K562 (cell line): Measurements from ENCODE around the gene MYMX. TPM values are rescaled to one million over a fixed set of nuclear protein-coding genes. Genes with fewer than 3 reads are reported as not detected.

Experiments
- CCNT2 ChIP-seq: IDR thresholded peaks from 2 replicates; pipeline ENCODE4 v1.6.1; 2011; ENCODE audit warnings: borderline replicate concordance, low read depth, mild to moderate bottlenecking, moderate library complexity, mixed read lengths, low read length; ENCODE audit not compliant: insufficient read length; ENCODE audit errors: extremely low read depth
- CEBPZ ChIP-seq: fragments of 150-350 bp; IDR thresholded peaks from 2 replicates; pipeline ENCODE4 v1.6.1; 2014; ENCODE audit warnings: low read depth, mild to moderate bottlenecking, low read length, borderline replicate concordance
- CHD1 ChIP-seq: fragments of 200-600 bp; sonication (generic); IDR thresholded peaks from one replicate; pipeline ENCODE4 v1.6.1; 2012; ENCODE audit warnings: mild to moderate bottlenecking, moderate library complexity, low read length, inconsistent platforms
- DDX20 ChIP-seq: fragments of 450-650 bp; IDR thresholded peaks from 2 replicates; pipeline ENCODE4 v1.6.1; 2016; ENCODE audit warnings: missing genetic modification characterization, low read depth, mild to moderate bottlenecking, missing compliant biosample characterization, moderate library complexity
- ELF1 ChIP-seq: fragments of 200-800 bp; sonication (Bioruptor generic); IDR thresholded peaks from 2 replicates; pipeline ENCODE4 v1.6.1; 2016; ENCODE audit warnings: missing genetic modification characterization, missing compliant biosample characterization
- ETV5 ChIP-seq: sonication (generic); formaldehyde crosslinking; IDR thresholded peaks from 2 replicates; pipeline ENCODE4 v1.4.0; 2020; ENCODE audit warnings: low read depth, mild to moderate bottlenecking, missing genetic modification reagents
- FUS ChIP-seq: fragments of 200-400 bp; formaldehyde crosslinking; optimal IDR thresholded peaks from 2 replicates; pipeline ENCODE3; 2017; ENCODE audit warnings: low read depth, low read length
- GABPA ChIP-seq: fragments of 200-800 bp; sonication (Bioruptor generic); conservative IDR thresholded peaks from 2 replicates; pipeline ENCODE4 v1.6.1; 2016; ENCODE audit warnings: low read depth, missing genetic modification characterization, missing compliant biosample characterization
- GTF2F1 ChIP-seq: IDR thresholded peaks from 2 replicates; pipeline ENCODE4 v1.6.1; 2011; ENCODE audit warnings: low read depth, low read length, improper control_type of control experiment
- KDM4B ChIP-seq, 2 experiments: fragments of 450-650 bp in 1 of 2; sonication (generic) in 1 of 2; IDR thresholded peaks; 2 replicates each; pipeline ENCODE4 v1.6.1; 2016 to 2017; ENCODE audit warnings: borderline replicate concordance in 2 of 2, antibody characterized with exemption in 1 of 2, low read depth in 1 of 2, mild to moderate bottlenecking in 1 of 2
- KHSRP ChIP-seq: fragments of 450-650 bp; IDR thresholded peaks from 2 replicates; pipeline ENCODE4 v1.6.1; 2017
- KLF10 ChIP-seq: fragments of 250-450 bp; sonication (Bioruptor Pico); IDR thresholded peaks from 2 replicates; pipeline ENCODE4 v1.6.1; 2021; ENCODE audit warnings: matching md5 sums
- NCOA6 ChIP-seq: fragments of 450-650 bp; IDR thresholded peaks from 2 replicates; pipeline ENCODE4 v1.6.1; 2017; ENCODE audit warnings: mild to moderate bottlenecking
- PHB2 ChIP-seq: fragments of 450-650 bp; IDR thresholded peaks from 2 replicates; pipeline ENCODE4 v1.6.1; 2017; ENCODE audit warnings: low read depth
- PHF21A ChIP-seq: fragments of 450-650 bp; IDR thresholded peaks from 2 replicates; pipeline ENCODE4 v1.6.1; 2017; ENCODE audit warnings: low read depth, borderline replicate concordance
- POU5F1 ChIP-seq: fragments of 150-350 bp; IDR thresholded peaks from 2 replicates; pipeline ENCODE4 v1.6.1; 2014; ENCODE audit warnings: borderline replicate concordance, low read length, low read depth, mild to moderate bottlenecking; ENCODE audit not compliant: partially characterized antibody
- SIN3B ChIP-seq: fragments of 450-650 bp; IDR thresholded peaks from 2 replicates; pipeline ENCODE4 v1.6.1; 2017; ENCODE audit warnings: low read depth, mild to moderate bottlenecking, moderate library complexity
- SMARCA5 ChIP-seq: fragments of 450-650 bp; IDR thresholded peaks from 2 replicates; pipeline ENCODE4 v1.6.1; 2016
- SNIP1 ChIP-seq: fragments of 450-650 bp; IDR thresholded peaks from 2 replicates; pipeline ENCODE4 v1.7.1; 2017; ENCODE audit warnings: low read depth, mild to moderate bottlenecking
- ZNF253 ChIP-seq: fragments of 250-450 bp; sonication (Bioruptor Pico); conservative IDR thresholded peaks from 2 replicates; pipeline ENCODE4 v1.6.1; 2021; ENCODE audit warnings: mild to moderate bottlenecking
- ZNF274 ChIP-seq: IDR thresholded peaks from 2 replicates; pipeline ENCODE4 v1.6.1; 2011; ENCODE audit warnings: low read depth, mild to moderate bottlenecking, low read length, moderate library complexity, borderline replicate concordance
- ZNF668 ChIP-seq: fragments of 250-450 bp; sonication (Bioruptor Pico); IDR thresholded peaks from 2 replicates; pipeline ENCODE4 v1.8.0; 2022; ENCODE audit warnings: mild to moderate bottlenecking, inconsistent platforms
- ZNF76 ChIP-seq: fragments of 250-450 bp; sonication (Bioruptor Pico); IDR thresholded peaks from 2 replicates; pipeline ENCODE4 v1.4.0; 2020; ENCODE audit warnings: mild to moderate bottlenecking, moderate library complexity, borderline replicate concordance
- polyA plus RNA-seq, 8 experiments: library from polyadenylated mRNA; depleted of rRNA in 4 of 8; stranded (reverse) in 5 of 8; unstranded in 3 of 8; fragments of >200 nt; fragmentation: Nextera tagmentation in 2 of 8; fragmentation: Illumina TruSeq in 1 of 8; extraction: Ambion mirVana in 2 of 8; extraction: Trizol in 1 of 8; gene quantifications; 2 replicates each; pipeline versions ENCODE4 v1.2.1 to v1.2.3, GENCODE V29; 2011 to 2014; ENCODE audit warnings: inconsistent platforms in 1 of 8, missing spikeins in 1 of 8
- total RNA-seq, 7 experiments: library from RNA; depleted of rRNA in 6 of 7; stranded (reverse); fragments of >200 nt in 6 of 7; fragmentation: Illumina TruSeq in 2 of 7; extraction: Trizol in 2 of 7; gene quantifications; 2 replicates each; pipeline versions ENCODE4 v1.2.1 to v1.2.3, GENCODE V29; 2011 to 2021; ENCODE audit warnings: low replicate concordance in 1 of 7
- TF ChIP-seq, protein P1 (sequence below): fragments of 250-450 bp; sonication (Bioruptor Pico); IDR thresholded peaks from 2 replicates; pipeline ENCODE4 v1.4.0; 2020; ENCODE audit warnings: mild to moderate bottlenecking, moderate library complexity, borderline replicate concordance

The MYMX gene
- total and polyA plus RNA-seq, 9 of the 15 experiments (the other 6 are each of a cell fraction or from before 2014, with no cell fraction given) = 0.12 TPM; not detected in 8

DNA sequence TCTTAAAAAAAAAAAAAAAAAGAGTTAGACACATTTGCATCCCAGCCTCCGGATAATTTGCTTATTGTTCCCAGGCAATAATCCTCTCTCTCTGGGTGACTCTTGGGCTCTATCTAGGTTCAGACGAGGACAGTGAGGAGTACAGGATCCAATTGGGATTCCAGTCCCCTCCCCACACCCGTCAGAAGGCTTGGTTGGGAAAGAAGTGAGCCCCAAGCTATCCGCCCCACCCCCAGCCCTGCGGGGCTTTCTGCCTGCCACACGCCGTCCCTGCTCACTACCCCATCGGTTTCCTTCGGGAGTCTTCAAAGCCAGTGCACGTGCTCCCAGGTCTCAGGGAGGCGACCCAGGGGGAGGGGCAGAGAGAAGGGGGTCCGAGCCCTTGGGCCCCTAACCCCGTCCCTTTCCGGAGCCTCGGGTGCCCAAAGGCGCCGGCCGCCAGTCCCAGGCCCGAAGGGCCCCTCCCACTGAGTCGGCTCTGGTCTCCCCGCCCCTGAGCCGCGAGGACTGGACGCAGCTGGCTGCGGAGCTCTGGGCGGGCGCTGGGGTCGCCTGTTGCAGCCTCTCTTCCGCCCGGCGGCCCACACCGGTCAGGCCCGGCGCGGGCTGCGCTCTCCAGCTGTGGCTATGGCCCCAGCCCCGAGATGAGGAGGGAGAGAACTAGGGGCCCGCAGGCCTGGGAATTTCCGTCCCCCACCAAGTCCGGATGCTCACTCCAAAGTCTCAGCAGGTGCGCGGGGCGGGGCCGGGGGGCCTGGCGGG lies 2.5 kb downstream of the MYMX start (continued):
- TF ChIP-seq CEBPZ (no peak), FUS (no peak), ZNF668 (CRISPR knock-in tag) (no peak), SMARCA5 (no peak), PHB2 (no peak), CHD1 (peak; percentile 26), GABPA (tag) (peak; percentile 50; the same call in 1 of the 2 replicates), PHF21A (peak; percentile 61; the same call in 1 of the 2 replicates), ELF1 (tag) (peak; percentile 71), KDM4B (IDR thresholded peaks at IDR 0.05; ENCODE audit: borderline replicate concordance in 2 of 2, low read depth in 1 of 2) (peak in 1 of 2 experiments; percentile 43; a peak in 1 of 4 replicates), ETV5 (peak; percentile 75), SNIP1 (no peak), KHSRP (no peak), KLF10 (CRISPR knock-in tag) (no peak), CCNT2 (peak; percentile 91), ZNF253 (no peak), NCOA6 (no peak), SIN3B (peak; percentile 13; the same call in 1 of the 2 replicates), DDX20 (tag) (no peak), ZNF76 (CRISPR knock-in tag) (0 out of 2 replicates have a peak, but pooled peaks have one; percentile 74), ZNF274 (no peak), POU5F1 (no peak), GTF2F1 (no peak)
- TF ChIP-seq, protein P1, sequence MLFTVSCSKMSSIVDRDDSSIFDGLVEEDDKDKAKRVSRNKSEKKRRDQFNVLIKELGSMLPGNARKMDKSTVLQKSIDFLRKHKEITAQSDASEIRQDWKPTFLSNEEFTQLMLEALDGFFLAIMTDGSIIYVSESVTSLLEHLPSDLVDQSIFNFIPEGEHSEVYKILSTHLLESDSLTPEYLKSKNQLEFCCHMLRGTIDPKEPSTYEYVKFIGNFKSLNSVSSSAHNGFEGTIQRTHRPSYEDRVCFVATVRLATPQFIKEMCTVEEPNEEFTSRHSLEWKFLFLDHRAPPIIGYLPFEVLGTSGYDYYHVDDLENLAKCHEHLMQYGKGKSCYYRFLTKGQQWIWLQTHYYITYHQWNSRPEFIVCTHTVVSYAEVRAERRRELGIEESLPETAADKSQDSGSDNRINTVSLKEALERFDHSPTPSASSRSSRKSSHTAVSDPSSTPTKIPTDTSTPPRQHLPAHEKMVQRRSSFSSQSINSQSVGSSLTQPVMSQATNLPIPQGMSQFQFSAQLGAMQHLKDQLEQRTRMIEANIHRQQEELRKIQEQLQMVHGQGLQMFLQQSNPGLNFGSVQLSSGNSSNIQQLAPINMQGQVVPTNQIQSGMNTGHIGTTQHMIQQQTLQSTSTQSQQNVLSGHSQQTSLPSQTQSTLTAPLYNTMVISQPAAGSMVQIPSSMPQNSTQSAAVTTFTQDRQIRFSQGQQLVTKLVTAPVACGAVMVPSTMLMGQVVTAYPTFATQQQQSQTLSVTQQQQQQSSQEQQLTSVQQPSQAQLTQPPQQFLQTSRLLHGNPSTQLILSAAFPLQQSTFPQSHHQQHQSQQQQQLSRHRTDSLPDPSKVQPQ (CRISPR knock-in tag) = no peak
